G401.6 (cell line): ENCODE results near the gene OTOP1.
"Not testable (repeated sequence)": the region's sequence is repeated elsewhere in the genome, so short reads cannot be mapped to it uniquely, and the experiment has no call there.

ENCODE experiments used
- FAIRE-seq: peaks from 2 replicates; lab custom pipeline; 2012; peaks lifted over from hg19 to GRCh38; lab: Jason Lieb, UNC

The OTOP1 gene

DNA sequence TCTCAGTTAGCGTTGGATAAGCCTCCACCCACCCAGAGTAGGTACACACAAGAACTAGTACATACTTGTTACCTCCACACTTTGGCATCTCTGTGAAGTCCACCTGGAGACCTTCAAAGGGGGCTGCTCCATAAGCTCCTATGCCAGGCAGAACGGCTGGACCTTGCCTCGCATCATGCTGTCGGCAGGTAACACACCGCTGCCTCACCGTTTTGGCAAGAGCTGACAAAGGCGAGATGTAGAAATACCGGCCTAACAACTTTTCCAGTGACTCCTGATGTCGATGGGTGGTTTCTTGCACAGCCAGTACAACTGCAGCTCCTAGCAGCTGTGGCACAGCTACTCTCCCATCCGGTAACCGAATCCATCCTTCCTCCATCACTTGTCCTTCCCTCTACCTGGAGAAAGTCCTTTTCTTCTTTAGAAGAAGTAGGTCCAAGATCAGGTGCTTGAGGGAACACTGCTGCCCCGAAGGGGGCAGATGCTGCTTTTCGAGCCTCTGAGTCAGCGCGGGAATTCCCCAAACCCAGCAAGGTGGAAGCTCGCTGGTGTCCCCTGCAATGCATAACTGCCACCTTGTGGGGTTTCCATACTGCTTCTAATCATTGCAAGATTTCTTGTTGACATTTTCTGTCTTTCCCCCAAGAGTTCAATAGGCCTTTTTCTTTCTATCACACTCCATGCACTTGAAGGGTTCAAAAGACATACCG, 65.6 kb downstream of the OTOP1 start:
- not testable (repeated sequence) for FAIRE-seq

DNA sequence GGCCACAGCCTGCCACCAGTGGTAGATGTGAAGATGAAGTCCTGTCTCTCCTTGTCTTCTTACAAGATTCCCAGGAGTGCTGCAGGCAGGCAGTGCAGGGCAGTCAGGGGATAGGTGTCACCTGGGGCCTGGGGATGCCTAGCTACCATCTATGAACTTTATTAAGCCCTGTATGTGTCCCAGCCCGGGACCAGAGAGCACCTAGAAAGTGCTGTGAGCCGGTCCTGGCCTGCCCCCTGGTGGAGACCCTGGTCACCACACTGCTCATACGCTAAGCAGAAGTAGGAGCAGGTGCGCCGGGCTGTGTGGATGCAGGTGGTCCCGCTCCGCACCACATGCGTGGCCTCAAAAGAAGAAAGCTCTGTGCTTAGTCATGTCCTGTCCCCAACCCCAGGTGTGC, 81.1 kb downstream of the OTOP1 start:
- FAIRE-seq: not testable (repeated sequence)

DNA sequence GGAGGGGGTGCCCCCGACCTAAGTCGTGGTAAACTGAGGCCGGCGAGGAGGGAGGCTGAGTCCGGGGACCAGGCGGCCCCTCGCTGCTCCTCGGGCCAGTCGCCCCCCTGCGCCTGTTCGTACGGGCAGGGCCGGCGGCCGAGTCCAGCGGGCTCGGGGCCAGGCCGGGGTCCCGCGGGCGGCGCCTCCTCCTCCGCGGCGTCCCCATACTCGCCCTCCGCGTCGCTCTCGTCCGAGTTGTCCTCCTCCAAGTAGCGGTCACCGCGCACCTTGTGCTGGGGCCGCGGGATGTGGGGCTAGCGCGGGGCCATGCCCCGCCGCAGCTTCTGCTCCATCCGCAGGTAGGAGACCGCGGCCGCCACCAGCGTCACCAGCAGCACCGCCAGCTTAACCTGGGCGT, 83.4 kb downstream of the OTOP1 start:
- FAIRE-seq: not testable (repeated sequence)

DNA sequence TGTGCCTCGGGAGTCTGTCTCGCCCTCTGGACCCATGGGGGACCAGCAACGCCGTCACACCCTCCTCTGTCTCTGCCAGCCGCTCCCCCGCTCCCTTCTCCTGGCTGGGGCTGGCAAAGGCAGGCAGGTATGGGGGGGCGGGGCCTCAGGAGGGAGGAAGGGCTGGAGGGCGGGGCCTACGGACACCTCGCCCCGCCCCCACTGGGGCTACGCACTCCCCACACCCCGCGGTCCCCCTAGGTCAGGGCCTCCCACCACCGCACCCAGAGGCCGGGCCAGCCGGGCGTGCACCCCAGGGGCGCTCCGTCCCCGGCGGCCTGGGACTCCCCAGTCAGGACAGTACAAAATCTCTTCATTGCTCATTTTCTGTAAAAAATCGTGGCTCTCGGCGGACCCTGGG, 84.0 kb downstream of the OTOP1 start:
- FAIRE-seq: not testable (repeated sequence)

DNA sequence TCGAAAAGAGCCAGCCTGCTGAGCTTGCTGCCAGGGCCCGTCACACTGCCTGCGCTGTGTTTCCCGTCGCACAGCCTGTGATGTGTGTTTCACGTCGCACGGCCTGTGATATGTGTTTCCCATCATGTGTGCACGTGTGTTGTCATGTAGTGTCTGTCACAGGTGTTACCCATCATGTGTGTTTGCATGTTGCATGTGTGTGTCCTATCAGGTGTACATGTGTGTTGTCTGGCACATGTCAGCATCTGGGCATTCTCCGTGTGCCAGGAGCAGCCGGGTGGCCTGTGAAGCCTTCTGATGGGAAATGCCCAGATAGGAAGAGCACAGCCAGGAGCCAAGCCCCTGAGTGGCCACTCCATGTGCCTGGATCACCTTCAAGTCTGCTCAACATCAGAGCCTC, 85.5 kb downstream of the OTOP1 start:
- FAIRE-seq: not testable (repeated sequence)
